Osteocyte (in vitro differentiated cells): ENCODE data around the gene MIER2. TPM values are rescaled to one million over a fixed set of nuclear protein-coding genes. Genes with fewer than 3 reads are reported as not detected.

Experiments
- DNase-seq: peaks from one replicate; pipeline ENCODE4 v3.0.0; 2021; ENCODE audit warnings: mixed read lengths; ENCODE audit not compliant: unreplicated experiment; ENCODE audit errors: extremely low spot score
- H3K27ac Mint-ChIP-seq: one replicate; pipeline ENCODE4 v1.8.0; 2021; ENCODE audit warnings: mild to moderate bottlenecking, mixed read lengths; ENCODE audit not compliant: unreplicated experiment
- H3K27me3 Mint-ChIP-seq: one replicate; pipeline ENCODE4 v1.8.0; 2021; ENCODE audit warnings: mixed read lengths; ENCODE audit not compliant: unreplicated experiment
- H3K36me3 Mint-ChIP-seq: one replicate; pipeline ENCODE4 v1.8.0; 2021; ENCODE audit warnings: mixed read lengths; ENCODE audit not compliant: unreplicated experiment
- H3K4me1 Mint-ChIP-seq: one replicate; pipeline ENCODE4 v1.8.0; 2021; ENCODE audit warnings: mixed read lengths; ENCODE audit not compliant: unreplicated experiment
- H3K4me3 Mint-ChIP-seq: one replicate; pipeline ENCODE4 v1.8.0; 2021; ENCODE audit warnings: mild to moderate bottlenecking, moderate library complexity, mixed read lengths; ENCODE audit not compliant: unreplicated experiment
- H3K9me3 Mint-ChIP-seq: one replicate; pipeline ENCODE4 v1.8.0; 2021; ENCODE audit warnings: mixed read lengths; ENCODE audit not compliant: unreplicated experiment
- CTCF ChIP-seq: fragments of 200-600 bp; sonication (generic); IDR thresholded peaks from 2 replicates; pipeline ENCODE4 v1.5.0; 2021; ENCODE audit warnings: antibody characterized with exemption, mild to moderate bottlenecking, moderate library complexity
- total RNA-seq: library from RNA; stranded (reverse); gene quantifications from 2 replicates; pipeline ENCODE4 v1.2.1, GENCODE V29; 2021

MIER2 gene
- total RNA-seq, 1 donor from 2014 or later, result 31.6 TPM

- peaks cover 23% of the 10 kb centered on the region for H3K27me3 Mint-ChIP-seq
- no peaks in the 10 kb centered on the region for H3K9me3 Mint-ChIP-seq
- no peak for TF ChIP-seq CTCF
- no peaks in the 10 kb centered on the region for H3K36me3 Mint-ChIP-seq
- H3K4me3 Mint-ChIP-seq, result no peak overlapping the region
- DNase-seq, result peak; percentile 77
- H3K4me1 Mint-ChIP-seq, result peaks cover 4% of the 10 kb centered on the region
- no peak overlapping the region for H3K27ac Mint-ChIP-seq
These were observed 30.3 kb upstream of the MIER2 start for GRCh38 chr19:374886-375235.

- H3K27ac Mint-ChIP-seq, result no peak overlapping the region
- H3K4me1 Mint-ChIP-seq, result peaks cover 4% of the 10 kb centered on the region
- peaks cover 26% of the 10 kb centered on the region for H3K27me3 Mint-ChIP-seq
- no peaks in the 10 kb centered on the region for H3K9me3 Mint-ChIP-seq
- TF ChIP-seq CTCF, result no peak
- peak; percentile 77 for DNase-seq
- H3K4me3 Mint-ChIP-seq, result no peak overlapping the region
- no peaks in the 10 kb centered on the region for H3K36me3 Mint-ChIP-seq
These were observed 29.7 kb upstream of the MIER2 start for GRCh38 chr19:374183-374885.

- Mint-ChIP-seq H3K27ac (no peak overlapping the region), H3K36me3 (no peaks in the 10 kb centered on the region), H3K4me3 (no peak overlapping the region), H3K4me1 (peaks cover 4% of the 10 kb centered on the region), H3K27me3 (peaks cover 33% of the 10 kb centered on the region), H3K9me3 (no peaks in the 10 kb centered on the region)
- DNase-seq, result peak; percentile 82
- no peak for TF ChIP-seq CTCF
These were observed 29.0 kb upstream of the MIER2 start for GRCh38 chr19:373391-374182.

GRCh38 chr19:372306-372890, 27.8 kb upstream of the MIER2 start:
- no peaks in the 10 kb centered on the region for H3K9me3 Mint-ChIP-seq
- H3K36me3 Mint-ChIP-seq, result no peaks in the 10 kb centered on the region
- H3K27me3 Mint-ChIP-seq, result peaks cover 39% of the 10 kb centered on the region
- DNase-seq, result peak; percentile 75
- no peak overlapping the region for H3K4me3 Mint-ChIP-seq
- no peak overlapping the region for H3K27ac Mint-ChIP-seq
- no peak for TF ChIP-seq CTCF
- H3K4me1 Mint-ChIP-seq, result peaks cover 4% of the 10 kb centered on the region
